Body of pancreas (tissue), 4 donors: ENCODE data around the gene ATL1. TPM values are rescaled to one million over a fixed set of nuclear protein-coding genes. Genes with fewer than 3 reads are reported as not detected.

Source experiments
- ATAC-seq: fragments of 150-250 bp; one replicate; pipeline ENCODE4 v1.9.1; 2016
- DNase-seq, 4 donors: peaks; one replicate each; pipeline ENCODE4 v3.0.0-alpha.2; 2019
- H3K27ac ChIP-seq, 4 donors: fragments of 200-600 bp; sonication (generic); 1 replicate in 3 of 4; 2 replicates in 1 of 4; pipeline versions ENCODE4 v1.5.1 to v1.6.1; 2016 to 2019; ENCODE audit warnings: mild to moderate bottlenecking in 1 of 4, mixed read lengths in 1 of 4, moderate library complexity in 1 of 4
- H3K27me3 ChIP-seq, 2 donors: fragments of 200-600 bp; sonication (generic); one replicate each; pipeline ENCODE4 v1.6.0; 2016; ENCODE audit warnings: mild to moderate bottlenecking in 1 of 2
- H3K36me3 ChIP-seq, 2 donors: fragments of 200-600 bp; sonication (generic); replicated peaks in 1 of 2; 2 replicates each; pipeline ENCODE4 v1.5.1; 2016; ENCODE audit warnings: low read depth in 2 of 2; ENCODE audit not compliant: insufficient read depth in 1 of 2
- H3K4me1 ChIP-seq: fragments of 200-600 bp; sonication (generic); one replicate; pipeline ENCODE4 v1.6.0; 2016
- H3K4me3 ChIP-seq, 2 donors: fragments of 200-600 bp; sonication (generic); 1 replicate in 1 of 2; 2 replicates in 1 of 2; pipeline ENCODE4 v1.5.1; 2016 to 2019
- H3K9me3 ChIP-seq, 3 donors: fragments of 200-600 bp; sonication (generic); 1 replicate in 2 of 3; 2 replicates in 1 of 3; pipeline ENCODE4 v1.5.1; 2016
- POLR2A ChIP-seq, 3 donors: fragments of 450-650 bp; IDR thresholded peaks; one replicate each; pipeline ENCODE4 v1.6.1; 2016; ENCODE audit warnings: antibody characterized with exemption in 3 of 3, mild to moderate bottlenecking in 2 of 3
- WGBS, 2 donors: methylation state at CpG; one replicate each; pipeline ENCODE4 v1.1.5; 2017; 5-methylcytosine and 5-hydroxymethylcytosine counted together
- intact Hi-C: fragments of 100-400 bp; cut with DNase I; formaldehyde crosslinking; loops from one replicate; pipeline ENCODE4 v1.15.1; 2023
- total RNA-seq, 2 donors: library from RNA; depleted of rRNA; stranded (reverse); fragments of >200 nt; gene quantifications; one replicate each; pipeline ENCODE4 v1.1.0, GENCODE V29; 2016
- TF ChIP-seq, protein P1 (sequence below), 7 experiments: fragments of 450-650 bp in 4 of 7; fragments of 200-600 bp in 3 of 7; sonication (generic) in 3 of 7; IDR thresholded peaks; one replicate each; pipeline ENCODE4 v1.5.1; 2016 to 2019; ENCODE audit warnings: antibody characterized with exemption in 7 of 7

Gene ATL1
- total RNA-seq, 2 donors from 2014 or later, result 0.33 to 5.4 TPM

DNA sequence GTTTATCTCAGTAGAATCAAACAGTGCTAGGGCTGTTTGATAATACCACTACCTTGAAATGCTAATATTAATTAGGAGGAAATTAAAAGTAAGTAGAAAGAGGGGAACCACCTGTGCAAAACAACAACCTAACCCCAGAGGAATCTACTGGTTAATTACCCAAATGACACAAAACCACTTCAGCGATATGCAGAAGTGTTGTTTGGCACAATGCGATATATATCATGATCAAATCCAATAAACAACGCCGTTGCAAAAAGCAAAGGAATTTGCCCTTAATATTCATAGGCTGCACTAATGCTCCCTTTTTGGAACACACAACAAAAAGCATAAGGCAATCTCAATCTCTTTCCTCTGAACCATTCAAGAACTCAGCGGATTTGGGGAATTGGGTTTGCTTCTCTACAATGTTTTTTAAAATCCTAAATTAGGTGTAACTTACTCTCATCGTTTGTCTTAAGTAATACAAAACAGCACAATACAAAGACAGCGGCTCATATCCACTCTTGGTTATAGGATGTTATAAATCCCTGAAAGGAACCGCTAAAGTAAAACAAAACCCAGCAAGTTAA, 29.1 kb upstream of the ATL1 start:
- 43% methylated on average over 8 of the region's 8 CpGs for WGBS, 2 donors
- no peak overlapping the region for H3K27ac ChIP-seq

DNA sequence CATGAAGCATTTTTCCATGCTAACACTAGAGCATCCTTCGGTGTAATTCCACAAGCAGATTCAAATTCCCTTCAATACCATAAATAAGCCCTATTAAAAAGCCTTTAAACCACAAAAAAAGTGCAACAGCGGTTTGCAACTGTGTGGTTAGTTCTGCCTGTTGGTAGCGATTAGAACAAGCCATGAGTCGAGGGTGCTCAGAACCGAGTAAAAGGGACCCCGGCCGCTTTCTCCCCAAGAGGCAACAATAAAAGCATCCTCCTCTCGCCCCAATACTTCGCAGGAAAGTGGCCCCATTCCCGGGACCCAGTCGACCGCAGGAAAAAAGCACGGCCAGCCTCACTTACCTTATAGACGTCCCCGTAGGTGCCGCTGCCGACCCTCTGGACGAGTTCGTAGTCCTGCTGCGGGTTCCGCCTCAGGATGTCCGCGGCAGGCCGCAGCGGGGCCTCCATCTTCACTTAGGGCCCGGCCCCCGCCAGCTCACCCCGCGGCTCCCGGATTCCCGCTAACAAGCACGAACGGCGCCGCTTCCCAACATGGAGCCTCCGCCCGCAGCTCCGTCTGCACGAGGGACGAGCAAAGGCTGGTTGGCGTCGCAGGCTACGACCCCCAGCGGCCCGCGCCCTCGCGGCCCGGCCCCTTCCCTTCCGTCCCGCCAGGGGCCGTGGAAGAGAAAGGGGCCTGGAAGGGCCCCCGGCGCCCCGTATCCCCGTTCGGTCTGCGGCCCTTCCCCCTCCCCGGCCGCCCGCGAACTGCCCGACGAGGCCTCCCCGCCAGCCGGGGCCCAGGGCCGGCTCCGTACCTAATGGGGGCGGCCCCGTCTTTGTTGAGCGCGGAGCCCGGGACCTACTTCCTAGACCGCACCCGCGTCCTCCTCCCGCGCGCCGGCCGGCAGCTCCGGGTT, 28.1 kb upstream of the ATL1 start:
- intact Hi-C loops, result loop anchor here (5.0 kb wide), 1 partner anchor 215 kb away; no protein-coding TSS in a partner anchor
- Histone ChIP-seq H3K36me3 (no peaks in the 10 kb centered on the region), H3K27ac (peak overlapping the region; percentile 88 to 96 (median 92)), H3K27me3 (no peaks in the 10 kb centered on the region), H3K4me3 (peak overlapping the region; percentile 93 to 96), H3K9me3 (no peaks in the 10 kb centered on the region), H3K4me1 (peaks cover 34% of the 10 kb centered on the region)
- WGBS, 2 donors, result 1 to 3% methylated on average over 42 to 72 of the region's 82 CpGs
- DNase-seq, result peak; percentile 48 to 58 (median 52)
- peak; percentile 60 for ATAC-seq
- TF ChIP-seq, protein P1, sequence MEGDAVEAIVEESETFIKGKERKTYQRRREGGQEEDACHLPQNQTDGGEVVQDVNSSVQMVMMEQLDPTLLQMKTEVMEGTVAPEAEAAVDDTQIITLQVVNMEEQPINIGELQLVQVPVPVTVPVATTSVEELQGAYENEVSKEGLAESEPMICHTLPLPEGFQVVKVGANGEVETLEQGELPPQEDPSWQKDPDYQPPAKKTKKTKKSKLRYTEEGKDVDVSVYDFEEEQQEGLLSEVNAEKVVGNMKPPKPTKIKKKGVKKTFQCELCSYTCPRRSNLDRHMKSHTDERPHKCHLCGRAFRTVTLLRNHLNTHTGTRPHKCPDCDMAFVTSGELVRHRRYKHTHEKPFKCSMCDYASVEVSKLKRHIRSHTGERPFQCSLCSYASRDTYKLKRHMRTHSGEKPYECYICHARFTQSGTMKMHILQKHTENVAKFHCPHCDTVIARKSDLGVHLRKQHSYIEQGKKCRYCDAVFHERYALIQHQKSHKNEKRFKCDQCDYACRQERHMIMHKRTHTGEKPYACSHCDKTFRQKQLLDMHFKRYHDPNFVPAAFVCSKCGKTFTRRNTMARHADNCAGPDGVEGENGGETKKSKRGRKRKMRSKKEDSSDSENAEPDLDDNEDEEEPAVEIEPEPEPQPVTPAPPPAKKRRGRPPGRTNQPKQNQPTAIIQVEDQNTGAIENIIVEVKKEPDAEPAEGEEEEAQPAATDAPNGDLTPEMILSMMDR (IDR thresholded peaks at IDR 0.05), result no peak
- TF ChIP-seq POLR2A (IDR thresholded peaks at IDR 0.05), result peak in 1 of 3 donors; percentile 45

More for the DNA sequence above, 29.1 kb upstream of the ATL1 start:
- intact Hi-C loops, result loop anchor here (5.0 kb wide), 1 partner anchor 214 kb away; no protein-coding TSS in a partner anchor
- Histone ChIP-seq H3K4me1 (peaks cover 34% of the 10 kb centered on the region), H3K4me3 (no peak overlapping the region), H3K27me3 (no peaks in the 10 kb centered on the region), H3K9me3 (no peaks in the 10 kb centered on the region), H3K36me3 (no peaks in the 10 kb centered on the region)
- ATAC-seq (no peak), DNase-seq (no peak)
- no peak for TF ChIP-seq POLR2A (IDR thresholded peaks at IDR 0.05)
- TF ChIP-seq, protein P1 (IDR thresholded peaks at IDR 0.05), result no peak

DNA sequence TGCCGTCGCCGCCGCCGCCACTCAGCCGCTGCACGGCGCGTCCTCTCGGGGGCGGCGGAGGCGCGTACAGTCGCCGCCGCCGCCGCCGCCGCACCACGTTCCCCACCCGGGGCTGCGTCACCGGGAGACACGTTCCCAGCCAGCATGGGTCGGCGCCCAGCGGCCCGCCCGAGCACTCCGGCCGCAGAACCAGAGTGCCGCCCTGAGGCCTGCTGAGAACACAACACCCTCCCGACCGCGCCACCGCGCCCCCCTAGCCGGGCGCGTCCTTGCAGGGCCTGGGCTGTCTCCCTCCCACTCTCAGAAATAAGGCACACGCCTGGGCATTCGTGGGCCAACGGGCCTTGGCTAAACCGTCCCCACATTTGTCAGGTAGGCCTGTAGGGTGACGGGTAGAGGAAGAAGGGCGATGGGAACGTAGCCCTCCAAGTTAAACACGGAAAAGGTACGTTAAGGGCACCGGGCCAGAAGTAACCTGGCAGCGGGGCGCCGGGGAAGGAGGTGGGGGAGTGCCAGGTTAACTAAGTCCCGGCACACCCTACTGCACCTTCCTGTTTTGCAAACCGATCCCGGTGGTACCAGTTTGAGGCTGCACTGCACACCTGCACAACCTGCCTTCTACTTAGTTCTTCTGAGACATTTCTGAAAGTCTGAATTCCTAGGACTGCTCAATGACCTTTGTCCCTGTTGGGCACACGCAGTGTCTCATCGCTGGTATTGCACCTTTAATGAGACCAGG, 27.3 kb upstream of the ATL1 start, which contains the start of gene MAP4K5:
Gene MAP4K5 (minus strand): TSS at position 68 of the 739 bp plus-strand sequence. CDS start 520 bp downstream, outside the sequence.
- WGBS, 2 donors, result 0% methylated on average over 11 to 60 of the region's 60 CpGs
- DNase-seq (peak; percentile 91 to 94 (median 94)), ATAC-seq (peak; percentile 99)
- H3K9me3 ChIP-seq, result no peaks in the 10 kb centered on the region
- no peaks in the 10 kb centered on the region for H3K36me3 ChIP-seq
- peak; percentile 25 to 84 (median 53) for TF ChIP-seq POLR2A (IDR thresholded peaks at IDR 0.05)
- TF ChIP-seq, protein P1 (IDR thresholded peaks at IDR 0.05), result peak; percentile 83 to 99 (median 98)
- intact Hi-C loops, result loop anchor here (5.0 kb wide), 1 partner anchor 215 kb away; no protein-coding TSS in a partner anchor
- peak within 1 kb of the TSS; percentile 93 to 96 for H3K4me3 ChIP-seq
- peaks cover 34% of the 10 kb centered on the region for H3K4me1 ChIP-seq
- peak within 1 kb of the TSS; percentile 88 to 96 (median 92) for H3K27ac ChIP-seq
- no peaks in the 10 kb centered on the region for H3K27me3 ChIP-seq

DNA sequence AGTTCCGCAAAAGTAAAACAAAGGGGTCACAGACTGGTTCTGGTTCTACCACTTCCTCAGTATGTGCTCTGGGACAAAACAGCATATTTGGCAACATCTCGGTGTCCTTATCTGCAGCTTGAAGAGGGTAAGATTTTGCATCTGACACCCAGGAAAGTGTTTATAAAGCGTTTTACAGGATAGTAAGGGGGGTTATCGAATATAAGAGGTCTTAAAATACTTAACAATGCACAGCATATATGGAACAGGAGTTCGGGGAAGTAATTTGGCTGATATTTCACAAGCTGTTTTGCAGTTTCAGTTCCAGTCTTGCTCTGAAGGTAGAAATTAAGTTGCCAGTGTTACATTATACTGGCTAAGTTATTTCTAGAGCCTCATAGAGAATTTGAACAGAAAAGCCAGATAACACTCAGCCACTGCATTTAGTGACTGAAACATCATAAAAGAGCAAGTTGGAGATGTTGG, 26.7 kb upstream of the ATL1 start:
- Histone ChIP-seq H3K4me3 (no peak overlapping the region), H3K4me1 (peaks cover 34% of the 10 kb centered on the region), H3K36me3 (no peaks in the 10 kb centered on the region), H3K9me3 (no peaks in the 10 kb centered on the region), H3K27ac (peak overlapping the region; percentile 88 to 96 (median 92)), H3K27me3 (no peaks in the 10 kb centered on the region)
- ATAC-seq (no peak), DNase-seq (no peak)
- 6 to 10% methylated on average over 5 of the region's 5 CpGs for WGBS, 2 donors
- intact Hi-C loops, result loop anchor here (5.0 kb wide), 1 partner anchor 216 kb away; no protein-coding TSS in a partner anchor
- TF ChIP-seq, protein P1 (IDR thresholded peaks at IDR 0.05), result no peak
- TF ChIP-seq POLR2A (IDR thresholded peaks at IDR 0.05), result no peak
